MM.1S (cell line): ENCODE measurements around the gene GSTCD.

Source experiments
- CTCF ChIP-seq: fragments of 300-600 bp; sonication (generic); IDR thresholded peaks from 2 replicates; pipeline ENCODE4 v1.5.1; 2016; ENCODE audit warnings: antibody characterized with exemption, low read length, mixed read lengths
- EZH2 ChIP-seq: fragments of 300-600 bp; sonication (generic); optimal IDR thresholded peaks from 2 replicates; pipeline ENCODE3; 2017; ENCODE audit warnings: low read depth, mild to moderate bottlenecking, antibody characterized with exemption, low read length, mixed read lengths

GRCh38 chr4:105887508-105887907 lies 178.9 kb downstream of the GSTCD start:
- TF ChIP-seq CTCF (no peak), EZH2 (no peak)
